HG03196 (cell line): ENCODE measurements around the gene TMC6.
"Not testable (repeated sequence)": the region's sequence is repeated elsewhere in the genome, so short reads cannot be mapped to it uniquely, and the experiment has no call there.

Experiments
- ATAC-seq: cut with Tn5 transposase; IDR thresholded peaks from one replicate; pipeline ENCODE4 v1.9.1; 2021; ENCODE audit not compliant: unreplicated experiment

Gene TMC6

DNA sequence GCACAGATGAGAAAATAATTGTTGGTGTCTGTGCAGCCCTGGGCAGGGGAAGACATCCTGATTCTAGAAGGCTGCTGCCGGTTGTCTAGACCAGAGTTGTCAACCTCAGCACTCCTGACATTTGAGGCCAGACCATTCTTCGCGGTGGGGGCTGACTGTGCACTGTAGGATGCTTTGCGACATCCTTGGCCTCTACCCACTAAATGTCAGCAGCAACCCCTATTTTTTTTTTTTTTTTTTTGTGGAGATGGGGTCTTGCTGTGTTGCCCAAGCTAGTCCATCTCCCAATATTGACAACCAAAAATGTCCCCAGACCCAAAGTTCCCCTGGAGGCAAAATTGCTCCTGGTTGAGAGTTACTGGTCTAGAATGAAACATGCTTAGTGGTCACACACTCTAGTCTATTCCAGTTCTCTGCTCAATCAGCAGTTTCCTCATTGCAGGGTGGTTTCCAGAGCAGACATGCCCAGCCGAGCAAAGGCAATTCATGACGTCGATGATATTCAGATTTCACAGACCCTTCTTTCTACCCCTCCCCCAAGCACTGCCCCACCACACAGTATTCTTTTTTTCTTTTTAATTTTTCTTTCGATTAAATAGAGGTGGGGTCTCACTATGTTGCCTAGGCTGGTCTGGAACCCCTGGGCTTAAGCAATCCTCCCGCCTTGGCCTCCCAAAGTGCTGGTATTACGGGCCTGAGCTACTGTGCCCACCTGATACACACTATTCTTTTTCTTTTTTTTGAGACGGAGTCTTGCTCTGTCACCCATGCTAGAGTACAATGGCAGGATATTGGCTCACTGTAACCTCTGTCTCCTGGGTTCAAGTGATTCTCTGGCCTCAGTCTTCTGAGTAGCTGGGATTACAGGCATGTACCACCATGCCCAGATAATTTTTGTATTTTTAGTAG is 26.6 kb upstream of the TMC6 start:
- ATAC-seq = peak; percentile 49

DNA sequence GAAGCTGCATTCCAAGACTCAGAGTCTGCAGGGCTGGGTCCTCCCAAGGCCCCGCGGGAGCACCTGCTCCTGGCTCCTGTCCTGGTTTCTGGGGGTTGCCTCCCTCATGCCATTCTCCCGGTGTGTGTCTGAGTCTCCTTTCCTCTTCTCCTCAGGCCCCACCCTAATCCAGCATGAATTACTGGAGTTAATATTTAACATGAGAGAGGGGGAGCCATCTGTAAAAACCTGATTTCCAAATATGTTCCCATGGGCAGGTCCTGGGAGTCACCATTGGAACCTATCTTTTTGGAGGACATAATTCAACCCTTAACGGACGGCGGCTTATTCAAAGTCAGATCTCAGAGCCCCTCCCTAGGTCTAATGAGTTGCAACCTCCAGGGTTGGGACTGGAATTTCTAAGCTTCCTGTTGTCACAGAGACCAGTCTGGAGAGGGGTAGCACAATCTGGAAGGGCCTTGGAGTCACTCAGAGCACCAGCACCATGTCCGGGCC is 23.0 kb upstream of the TMC6 start:
- no peak for ATAC-seq

DNA sequence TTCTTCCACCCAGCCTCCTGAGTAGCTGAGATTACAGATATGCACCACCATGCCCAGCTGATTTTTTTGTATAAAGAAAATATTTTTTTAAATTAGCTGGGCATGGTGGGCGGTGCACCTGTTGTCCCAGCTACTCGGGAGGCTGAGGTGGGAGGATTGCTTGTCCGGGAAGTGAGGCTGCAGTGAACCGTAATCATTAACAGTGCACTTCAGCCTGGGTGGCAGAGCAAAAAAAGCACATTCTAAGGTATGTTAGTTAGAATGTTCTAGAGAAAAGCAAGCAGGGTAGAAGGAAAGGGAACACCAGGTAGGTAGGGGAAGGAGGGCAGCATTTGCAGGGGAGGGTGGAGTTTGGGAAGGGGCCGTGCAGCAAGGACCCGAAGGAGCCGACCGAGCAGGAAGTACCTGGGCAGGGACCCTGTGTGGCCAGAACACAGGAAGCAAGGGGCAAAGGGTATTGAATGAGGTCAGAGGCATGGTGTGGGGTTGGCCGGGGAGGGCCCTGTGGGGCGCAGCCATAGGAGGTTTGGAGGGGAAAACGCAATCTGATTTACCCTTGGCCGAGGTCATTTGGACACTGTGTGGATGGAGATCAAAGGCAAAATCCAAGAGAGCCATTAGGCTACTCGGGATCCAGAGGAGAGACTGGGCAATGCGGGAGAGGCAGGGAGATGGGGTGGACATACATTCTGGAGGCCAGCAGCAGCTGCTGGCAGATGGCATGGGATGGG is 19.9 kb upstream of the TMC6 start:
- ATAC-seq = no peak

DNA sequence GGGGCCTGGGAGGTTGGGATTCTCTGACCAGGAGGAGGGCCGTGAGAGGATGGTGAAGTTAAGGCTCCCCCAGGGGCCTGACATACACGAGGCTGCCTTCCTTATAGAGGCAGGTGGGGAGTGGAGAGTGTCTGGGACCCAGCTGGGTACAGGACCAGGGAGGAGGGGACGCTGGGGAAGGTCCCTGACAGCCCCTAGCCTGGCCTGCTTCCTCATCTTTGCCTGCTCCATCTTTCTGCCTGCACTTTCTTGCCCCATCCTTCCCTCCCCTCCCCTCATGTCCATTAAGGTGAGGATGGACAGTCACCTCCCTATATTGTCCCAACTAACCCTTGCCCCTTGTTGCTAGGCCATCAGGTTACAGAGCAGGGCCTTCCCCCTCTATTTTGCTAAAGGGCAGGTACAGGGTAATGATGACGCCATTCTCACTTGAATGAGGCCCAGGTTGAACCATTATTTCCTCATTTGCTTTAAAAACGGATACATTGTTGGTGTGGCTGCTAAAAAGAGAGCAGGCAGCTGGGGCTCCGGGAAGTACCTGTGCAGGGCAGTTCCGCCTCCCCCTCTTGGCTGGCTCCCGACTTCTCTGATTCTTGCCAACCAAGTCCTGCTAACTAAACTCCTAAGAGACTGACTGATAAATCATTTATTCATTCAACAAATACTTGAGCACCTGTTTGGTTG is 18.9 kb upstream of the TMC6 start:
- no peak for ATAC-seq

DNA sequence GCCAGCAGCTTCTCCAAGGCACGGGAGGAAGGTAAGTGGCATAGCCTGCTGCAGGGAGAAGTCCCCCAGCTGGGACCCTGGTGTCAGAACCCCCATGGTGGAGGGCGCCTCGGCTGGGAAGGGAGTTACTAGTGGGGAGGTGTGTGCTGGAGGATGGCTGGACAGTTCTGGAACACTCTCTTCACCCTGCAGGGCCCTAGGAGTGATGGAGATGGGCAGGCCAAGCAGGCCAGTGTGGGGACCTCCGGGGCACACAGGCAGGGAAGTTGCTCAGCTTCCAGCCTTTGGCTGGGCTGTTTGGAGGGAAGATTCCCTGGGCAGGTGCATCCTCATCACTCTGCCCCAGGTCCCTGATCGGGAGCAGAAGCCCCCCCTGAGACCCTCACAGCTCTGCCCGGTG is 18.3 kb upstream of the TMC6 start:
- ATAC-seq = no peak

DNA sequence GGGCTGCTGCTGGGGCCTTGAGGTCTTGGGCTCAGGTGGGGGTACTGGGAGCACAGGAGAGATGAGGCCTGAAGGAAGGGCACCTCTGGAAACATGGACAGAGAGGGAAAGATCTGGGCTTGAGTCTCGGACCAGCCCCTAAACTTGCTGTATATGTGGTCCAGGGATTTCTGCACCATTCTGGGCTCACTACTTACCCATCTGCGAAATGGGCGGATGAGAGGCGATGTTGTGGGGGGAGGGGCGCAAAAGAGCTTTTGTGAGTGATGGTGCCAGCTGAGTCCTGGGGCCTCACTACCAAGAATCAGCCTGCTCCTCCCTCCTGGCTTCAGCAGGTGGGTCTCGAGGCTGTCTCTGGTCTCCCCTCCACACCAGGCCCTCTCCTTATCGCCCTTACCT is 17.9 kb upstream of the TMC6 start:
- no peak for ATAC-seq

DNA sequence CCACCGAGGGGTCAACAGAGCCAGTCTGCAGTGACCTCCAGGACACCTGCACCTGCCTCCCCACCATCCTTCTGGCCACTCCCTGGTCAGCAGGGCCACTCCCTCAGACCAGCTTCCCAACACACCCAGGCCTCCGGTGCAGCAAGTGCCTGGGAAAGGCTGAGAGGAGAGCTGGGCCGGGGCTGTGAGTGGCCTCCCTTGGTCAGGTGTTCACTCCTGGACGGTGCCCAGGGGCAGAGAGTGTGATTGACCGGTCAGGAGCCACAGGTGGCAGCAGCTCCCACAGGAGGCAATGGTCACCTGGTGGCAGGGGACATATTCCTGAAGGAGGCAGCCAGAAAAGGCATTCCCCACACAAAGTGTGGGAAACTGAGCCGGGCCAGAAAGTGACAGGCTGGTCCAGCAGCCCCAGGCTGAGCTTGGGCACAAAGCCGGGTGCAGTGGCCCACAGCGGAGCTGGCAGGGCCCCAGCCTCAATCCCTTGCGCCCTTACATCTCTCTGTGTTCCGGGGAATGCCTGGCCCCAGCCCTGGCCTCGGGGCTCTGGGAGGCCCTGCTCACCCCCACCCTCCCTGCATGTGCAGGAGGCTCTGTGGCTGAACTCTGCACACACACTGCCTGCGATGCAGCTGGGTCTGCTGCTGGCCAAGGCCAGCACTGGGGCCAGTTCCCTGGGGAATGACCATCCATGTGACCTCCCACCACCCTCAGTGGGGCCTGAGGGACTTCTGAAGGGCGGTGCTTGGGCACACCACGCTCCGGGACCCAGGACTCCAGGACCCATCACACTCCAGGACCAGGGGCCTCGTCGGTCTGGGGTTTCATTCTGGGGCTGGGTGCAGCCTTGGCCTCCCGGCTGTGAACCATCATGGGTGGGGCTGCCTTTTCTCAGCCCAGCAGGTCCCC is 16.4 kb upstream of the TMC6 start:
- no peak for ATAC-seq

DNA sequence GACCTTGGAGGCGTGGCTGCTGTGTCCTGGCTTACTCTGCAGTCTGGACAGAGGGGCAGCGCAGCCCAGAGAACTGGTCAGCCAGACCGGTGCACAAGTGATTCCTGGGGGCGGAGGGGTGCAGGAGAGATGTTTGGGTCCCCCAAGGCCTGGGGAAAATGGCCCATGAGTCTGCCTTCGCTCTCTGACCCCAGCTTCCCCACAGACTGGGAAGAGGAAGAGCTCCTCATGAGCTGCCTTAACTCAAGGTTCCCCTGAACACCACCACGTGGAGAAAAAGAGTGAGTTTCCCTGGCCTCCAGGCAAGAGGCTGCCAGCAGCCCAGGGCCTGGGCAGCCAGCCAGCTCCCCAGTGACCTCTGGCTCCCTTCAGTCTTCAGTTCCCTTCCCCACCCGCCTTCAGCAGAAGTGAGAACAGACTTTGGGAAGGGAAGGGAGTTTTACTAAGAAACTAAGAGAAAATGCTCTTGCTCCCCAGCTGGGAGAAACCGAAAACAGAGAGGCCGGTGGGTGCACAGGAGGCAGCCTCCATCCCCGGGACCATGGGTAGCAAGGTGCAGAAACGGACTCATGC is 15.7 kb upstream of the TMC6 start:
- ATAC-seq = no peak

DNA sequence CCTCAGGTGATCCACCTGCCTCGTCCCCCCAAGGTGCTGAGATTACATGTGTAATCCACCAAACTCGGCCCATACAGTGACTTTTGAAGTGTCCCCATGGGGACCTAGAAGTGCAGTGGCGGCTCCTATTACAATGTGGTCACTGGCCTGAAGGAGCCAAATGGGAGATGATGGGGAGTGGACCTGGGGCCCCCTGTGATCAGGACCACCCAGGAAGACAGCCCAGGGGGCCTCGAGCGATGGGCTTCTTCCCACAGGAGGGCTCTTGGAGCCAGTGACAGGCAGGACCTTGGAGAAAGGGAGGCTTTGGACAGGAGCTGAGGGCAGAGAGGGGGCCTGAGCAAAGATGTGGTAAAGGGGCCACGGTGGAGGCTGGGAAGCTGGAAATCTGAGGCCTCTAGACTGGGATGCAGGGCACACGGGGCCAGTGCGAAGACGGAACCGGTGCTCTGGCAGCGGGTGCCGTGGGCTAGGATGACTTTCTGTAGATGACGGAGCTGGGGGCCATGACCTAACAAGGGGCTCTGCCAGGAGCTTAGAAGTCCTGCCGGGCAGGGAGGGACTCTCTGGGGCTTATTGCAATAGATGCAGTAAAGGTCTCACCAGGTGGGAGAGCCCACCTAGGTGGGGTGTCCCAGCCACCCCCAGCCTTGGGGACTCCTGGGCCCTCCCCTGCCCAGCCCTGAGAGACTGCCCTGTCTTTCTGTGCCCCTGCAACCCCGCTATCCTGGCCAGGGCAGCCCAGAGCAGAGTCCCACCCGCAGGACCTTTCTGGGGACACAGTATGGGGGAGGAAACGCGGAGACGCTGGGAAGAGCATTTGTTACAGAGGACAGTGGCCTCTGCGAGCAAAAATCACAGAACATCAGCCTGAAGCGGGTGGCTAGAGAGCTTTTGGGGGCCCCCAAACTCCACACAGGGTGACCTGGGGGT is 14.9 kb upstream of the TMC6 start:
- ATAC-seq = no peak

DNA sequence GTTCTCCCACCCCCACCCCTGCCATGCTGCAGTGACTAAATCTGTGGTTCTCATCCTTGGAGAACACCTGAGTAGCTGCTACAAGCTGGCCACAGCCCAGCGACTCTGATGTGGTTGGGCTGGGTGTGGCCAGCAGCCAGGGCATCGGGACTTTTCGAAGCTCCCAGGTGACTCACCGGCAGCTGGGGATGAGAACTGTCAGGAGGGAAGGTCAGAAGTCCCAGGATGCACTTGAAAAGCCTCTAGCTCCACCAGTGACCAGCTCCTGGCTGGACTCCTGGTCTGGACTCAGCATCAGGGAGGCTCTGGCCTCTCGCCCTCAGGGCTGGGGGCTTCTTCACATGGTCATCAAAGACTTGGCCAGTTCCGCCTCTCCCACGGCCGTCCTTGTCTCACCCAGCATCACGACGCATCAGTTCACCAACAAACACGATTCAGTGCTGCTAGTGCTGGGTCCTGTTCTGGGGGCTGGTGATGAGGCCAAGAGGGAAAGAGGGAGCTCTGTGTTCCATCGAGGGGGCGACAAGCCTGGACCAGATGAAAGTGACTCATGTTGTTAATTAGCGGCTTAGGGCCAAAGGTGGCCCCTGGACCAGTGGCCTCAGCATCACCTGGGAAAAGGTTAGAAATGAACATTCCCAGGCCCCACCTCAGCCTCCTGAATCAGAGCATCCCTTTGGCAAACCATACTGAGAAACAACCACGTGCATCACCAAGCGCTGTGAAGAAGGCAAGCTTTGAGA is 13.7 kb upstream of the TMC6 start:
- no peak for ATAC-seq

DNA sequence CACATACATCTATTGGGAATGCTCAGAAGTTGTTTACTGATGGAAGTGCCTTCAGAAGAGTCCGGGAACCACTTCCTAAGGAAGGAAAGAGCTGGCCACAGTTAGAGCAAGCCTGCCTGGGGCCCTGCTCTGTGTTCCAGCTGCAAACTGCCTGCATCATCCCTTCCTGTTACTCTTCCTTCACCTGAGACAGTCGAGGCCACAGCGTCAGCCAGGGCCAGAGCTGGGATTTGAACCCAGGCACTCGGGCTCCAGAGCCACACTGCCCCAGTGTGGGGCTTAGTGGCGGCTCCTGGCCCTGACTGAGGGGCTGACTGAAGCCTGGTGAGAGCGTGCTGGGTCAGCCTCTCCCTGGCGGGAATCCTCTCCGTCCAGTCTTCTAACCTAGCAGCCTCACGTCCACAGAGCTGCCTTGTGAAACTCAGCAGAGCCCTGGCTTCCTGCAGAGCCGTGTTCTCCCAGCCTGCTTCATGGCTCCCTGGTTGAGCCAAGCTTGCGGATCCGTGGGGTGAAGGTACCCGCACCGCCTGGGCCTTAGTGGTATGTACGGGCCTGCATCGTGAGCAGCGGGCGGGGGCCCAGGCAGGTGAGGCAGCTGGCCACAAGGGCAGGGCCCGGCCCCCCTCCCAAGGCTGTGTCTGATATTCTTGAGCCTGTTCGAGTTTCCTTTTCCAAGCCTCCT is 13.0 kb upstream of the TMC6 start:
- ATAC-seq = no peak

DNA sequence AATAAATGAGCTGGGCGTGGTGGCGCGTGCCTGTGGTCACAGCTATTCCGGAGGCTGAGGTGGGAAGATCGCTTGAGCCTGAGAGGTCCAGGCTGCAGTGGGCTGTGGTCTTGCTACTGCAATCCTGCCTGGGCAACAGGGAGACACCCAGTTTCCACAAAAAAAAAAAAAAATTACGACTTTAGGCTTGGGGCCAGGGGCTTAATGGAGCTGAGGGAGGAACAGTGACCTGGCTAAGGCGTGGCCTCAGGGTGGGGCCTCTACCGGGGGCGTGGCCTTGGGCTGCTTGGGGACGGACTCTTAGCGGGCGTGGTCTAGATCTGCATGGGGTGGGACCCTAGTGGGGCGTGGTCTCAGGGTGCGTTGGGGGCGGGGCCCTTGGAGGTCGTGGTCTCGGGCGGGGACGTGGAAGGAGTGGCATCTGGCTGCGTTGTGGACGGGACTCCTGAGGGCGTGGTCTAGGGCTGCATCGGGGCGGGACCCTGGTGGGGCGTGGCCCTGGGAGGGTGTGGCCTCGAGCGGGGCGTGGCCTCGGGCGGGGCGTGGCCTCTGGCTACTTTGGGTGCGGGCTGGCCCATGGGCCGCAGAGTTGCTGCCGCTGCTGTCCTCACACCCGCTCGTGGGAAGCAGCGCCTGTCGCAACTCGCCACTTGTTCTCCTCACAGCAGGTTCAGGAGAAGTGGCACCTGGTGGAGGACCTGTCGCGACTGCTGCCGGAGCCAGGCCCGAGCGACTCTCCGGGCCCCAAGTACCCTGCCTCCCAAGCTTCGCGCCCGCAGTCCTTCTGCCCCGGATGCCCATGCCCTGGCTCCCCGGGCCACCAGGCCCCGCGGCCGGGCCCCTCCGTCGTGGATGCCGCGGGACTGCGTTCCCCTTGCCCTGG is 11.9 kb upstream of the TMC6 start:
- peak; percentile 55 for ATAC-seq

DNA sequence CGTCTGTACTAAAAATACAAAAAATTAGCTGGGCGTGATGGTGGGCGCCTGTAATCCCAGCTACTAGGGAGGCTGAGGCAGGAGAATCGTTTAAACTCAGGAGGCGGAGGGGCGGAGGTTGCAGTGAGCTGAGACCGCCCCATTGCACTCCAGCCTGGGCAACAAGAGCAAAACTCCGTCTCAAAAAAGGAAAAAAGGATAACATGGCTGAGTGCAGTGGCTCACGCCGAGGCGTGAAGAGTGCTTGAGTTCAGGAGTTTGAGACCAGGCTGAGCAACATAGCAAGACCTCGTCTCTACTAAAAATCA is 11.3 kb upstream of the TMC6 start:
- ATAC-seq = not testable (repeated sequence)

DNA sequence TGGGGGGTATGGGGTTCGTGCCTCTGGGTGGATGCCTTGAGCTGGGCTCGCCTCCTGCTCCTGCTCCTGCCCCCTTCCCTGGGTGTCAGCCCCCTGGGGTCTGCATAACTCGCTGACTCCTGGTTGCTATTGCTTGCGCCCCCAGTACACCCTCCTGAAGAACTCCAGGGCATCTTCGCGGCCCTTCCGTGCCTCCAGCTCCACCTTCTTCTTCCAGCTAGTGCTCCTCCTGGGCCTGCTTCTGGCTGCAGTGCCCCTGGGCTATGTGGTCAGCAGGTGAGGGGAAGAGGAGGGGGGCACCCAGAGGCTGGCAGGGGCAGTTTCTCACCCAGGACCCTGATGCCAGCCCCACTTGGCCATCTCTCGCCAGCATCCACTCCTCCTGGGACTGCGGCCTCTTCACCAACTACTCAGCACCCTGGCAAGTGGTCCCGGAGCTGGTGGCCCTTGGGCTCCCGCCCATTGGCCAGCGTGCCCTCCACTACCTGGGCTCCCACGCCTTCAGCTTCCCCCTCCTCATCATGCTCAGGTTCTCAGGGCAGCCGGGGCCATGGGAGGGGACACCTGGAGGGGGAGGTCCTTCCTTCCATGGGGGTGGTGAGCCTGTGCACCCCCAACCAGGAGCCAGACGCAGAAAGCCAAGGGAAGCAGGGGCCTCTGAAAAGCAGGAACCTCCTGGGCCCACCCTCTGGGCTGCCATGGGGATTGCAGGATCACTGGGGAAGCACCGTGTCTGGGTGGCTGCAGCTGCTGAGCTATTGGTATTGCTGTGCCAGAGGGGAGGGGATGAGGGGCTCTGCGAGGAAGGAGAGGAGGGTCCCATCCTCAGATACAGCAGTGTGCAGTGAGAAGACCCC is 9.9 kb upstream of the TMC6 start:
- no peak for ATAC-seq

DNA sequence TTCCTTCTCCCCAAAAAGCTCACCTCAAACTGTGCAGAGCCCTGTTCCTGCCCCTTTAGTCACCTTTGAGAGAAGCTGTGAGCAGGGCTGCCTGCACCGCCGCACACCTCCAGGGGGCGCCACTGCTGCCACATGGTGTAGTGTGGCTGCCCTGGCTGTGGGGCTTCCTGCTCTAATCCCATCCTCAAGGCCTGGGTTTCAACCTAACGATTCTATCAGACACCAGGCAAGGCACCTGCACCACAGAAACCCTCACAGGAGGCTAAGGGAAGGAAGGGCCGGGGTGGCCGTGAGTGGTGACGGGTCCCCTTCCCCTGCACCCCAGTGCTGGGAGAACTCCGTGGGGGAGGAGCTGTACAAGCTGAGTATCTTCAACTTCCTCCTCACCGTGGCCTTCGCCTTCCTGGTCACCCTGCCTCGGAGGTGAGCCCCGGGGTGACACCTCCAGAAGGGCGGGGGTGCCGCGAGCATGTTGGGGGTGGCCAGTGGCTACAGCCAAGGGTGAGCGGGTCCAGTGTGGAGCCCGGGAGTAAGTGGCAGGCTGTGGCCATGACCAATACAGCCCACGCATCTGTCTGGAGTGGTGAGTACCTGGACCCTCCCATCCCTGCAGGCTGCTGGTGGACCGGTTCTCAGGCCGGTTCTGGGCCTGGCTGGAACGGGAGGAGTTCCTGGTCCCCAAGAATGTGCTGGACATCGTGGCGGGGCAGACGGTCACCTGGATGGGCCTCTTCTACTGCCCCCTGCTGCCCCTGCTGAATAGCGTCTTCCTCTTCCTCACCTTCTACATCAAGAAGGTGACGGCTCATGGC is 9.0 kb upstream of the TMC6 start:
- ATAC-seq = no peak
